Measurements from ENCODE around the gene MITF.

DNA sequence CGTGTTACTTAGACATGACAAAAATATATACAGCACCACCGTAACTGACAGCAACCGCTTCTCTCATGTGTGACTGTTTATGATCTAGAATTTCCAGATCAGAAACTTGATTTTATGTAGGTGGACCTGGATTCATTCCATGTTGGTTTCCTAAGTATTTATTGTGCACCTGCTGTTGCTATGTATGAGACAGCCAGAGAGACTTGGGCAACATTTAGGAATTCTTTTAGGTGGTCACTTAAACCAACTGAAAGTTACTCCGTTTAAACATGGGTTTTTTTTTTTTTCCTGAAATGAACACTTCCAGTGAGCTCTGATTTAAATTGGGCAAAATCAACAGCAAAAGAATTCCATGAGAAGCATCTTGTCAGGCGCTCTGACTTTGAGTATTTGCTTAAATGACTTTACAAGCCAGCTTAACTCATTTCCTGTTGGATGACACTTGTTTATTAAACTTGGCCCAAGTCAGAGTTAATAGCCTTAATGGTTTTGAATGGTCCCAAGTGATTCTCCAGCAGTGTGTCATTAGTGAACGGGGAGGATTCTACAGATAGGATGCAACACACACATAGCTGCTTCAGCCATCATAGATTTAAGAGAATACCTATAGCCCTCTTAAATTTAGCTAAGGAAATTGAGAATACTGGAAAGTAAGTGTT is 31.8 kb downstream of the MITF start:
- TF ChIP-seq POLR2AphosphoS5 (IDR thresholded peaks at IDR 0.05; ENCODE audit: low read depth, low read length) (no peak), POLR2A (IDR thresholded peaks at IDR 0.05; ENCODE audit: low read depth, low read length) (no peak), TAF1 (IDR thresholded peaks at IDR 0.05; ENCODE audit: borderline replicate concordance, low read depth, low read length) (no peak)
